ENCODE measurements around the gene SLCO4A1.
"Not testable (repeated sequence)": the region's sequence is repeated elsewhere in the genome, so short reads cannot be mapped to it uniquely, and the experiment has no call there.

SLCO4A1 gene

GRCh38 chr20:62623488-62624324, 18.6 kb upstream of the SLCO4A1 start:
- peak; percentile 83 for DNase-seq

GRCh38 chr20:62624325-62624690, 18.0 kb upstream of the SLCO4A1 start:
- DNase-seq = no peak

GRCh38 chr20:62624719-62625453, 17.4 kb upstream of the SLCO4A1 start:
- DNase-seq = no peak

DNA sequence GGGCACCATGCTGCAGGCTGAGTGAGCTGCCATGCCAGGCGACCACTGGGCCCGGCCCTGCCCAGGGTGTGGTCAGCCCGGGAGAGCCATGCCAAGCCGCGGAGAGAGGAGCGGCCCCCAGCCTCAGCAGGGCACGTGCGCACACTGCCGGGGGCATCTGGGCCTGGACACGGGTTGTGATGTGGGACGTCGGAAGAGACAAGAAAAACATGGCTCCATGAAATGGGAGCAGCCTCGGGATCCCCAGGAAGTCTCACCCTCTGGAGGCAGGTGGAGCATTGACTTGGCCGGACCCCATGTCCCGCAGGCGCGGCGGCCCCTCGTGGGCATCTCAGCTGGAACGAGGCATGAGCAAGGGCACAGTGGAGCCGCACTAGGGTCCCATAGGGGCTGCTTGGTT, 16.8 kb upstream of the SLCO4A1 start:
- no peak for DNase-seq

DNA sequence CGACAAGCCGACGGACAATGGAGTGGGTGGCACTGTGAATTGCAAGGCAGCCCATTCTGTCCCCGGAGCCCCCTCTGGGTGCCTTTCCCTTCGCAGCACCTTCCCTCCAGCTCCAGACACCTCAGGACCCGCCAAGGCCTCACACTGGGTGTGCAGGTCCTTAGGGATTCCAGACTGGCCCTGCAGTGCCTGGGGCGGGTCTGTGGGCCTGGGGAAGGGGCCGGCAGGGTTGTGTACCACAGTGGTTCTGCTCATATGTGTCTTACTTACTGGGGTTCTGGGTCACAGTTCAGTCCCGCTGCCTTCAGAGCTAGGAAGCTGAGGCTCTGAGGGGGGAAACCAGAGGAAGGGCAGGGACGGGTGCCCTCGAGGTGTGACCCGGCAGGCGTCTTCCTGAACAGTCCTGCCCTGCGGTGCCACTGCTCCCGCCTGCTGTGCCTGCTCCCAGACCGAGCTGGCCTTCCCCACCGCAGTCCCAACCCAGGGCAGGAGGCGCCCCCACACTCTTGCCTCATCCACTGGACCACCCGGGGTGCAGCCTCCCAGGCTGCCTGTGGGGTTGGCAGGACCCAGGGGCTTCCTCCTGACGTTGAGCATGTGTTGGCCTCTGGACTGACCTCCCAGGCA, 16.3 kb upstream of the SLCO4A1 start:
- DNase-seq = no peak

- not testable (repeated sequence) for DNase-seq
Measured at GRCh38 chr20:62627425-62627824, 14.9 kb upstream of the SLCO4A1 start.

GRCh38 chr20:62627901-62628612, 14.2 kb upstream of the SLCO4A1 start:
- DNase-seq = no peak

DNA sequence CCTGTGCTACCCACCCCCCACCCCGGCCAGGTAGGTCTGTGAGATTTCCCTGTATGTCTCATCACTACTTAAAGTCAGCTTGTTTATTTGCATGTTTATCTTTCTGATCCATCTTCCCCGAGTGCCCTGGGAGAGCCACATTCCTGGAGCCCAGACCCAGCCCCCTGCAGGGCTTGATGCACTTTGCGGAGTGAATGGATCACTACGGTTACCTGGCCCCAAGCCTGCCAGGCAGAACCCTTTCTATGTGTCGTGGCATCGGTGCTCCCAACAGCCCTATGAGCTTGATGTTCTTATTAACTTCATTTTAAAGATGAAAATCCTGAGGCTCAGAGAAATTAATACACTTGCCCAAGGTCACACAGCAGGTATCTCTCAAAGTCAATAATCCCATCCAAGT, 13.6 kb upstream of the SLCO4A1 start:
- no peak for DNase-seq

- no peak for DNase-seq
Measured at GRCh38 chr20:62629864-62630470, 12.3 kb upstream of the SLCO4A1 start.

- DNase-seq = no peak
Measured at GRCh38 chr20:62631336-62632308, 10.7 kb upstream of the SLCO4A1 start.

DNA sequence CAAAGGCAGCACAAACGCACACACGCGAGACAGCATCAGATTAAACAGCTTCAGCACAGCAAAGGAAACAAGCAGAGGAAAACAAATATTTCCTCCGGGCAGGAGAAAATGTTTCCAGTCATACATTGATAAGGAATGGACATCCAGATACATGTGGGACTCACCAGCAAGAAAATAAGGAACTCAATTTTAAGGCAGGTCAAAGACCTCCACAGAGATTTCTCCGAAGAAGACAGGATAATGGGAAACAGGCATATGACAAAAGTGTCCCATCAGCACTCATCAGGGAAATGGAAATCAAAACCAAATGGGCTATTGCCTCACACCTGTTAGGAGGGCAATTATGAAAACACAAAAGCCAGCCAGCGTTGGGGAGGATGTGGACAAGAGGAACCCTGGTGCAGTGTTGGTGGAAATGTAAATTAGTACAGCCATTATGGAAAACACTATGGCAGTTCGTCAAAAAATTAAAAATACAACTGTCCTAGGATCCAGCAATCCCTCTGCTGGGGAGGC, 9.7 kb upstream of the SLCO4A1 start:
- DNase-seq = no peak

DNA sequence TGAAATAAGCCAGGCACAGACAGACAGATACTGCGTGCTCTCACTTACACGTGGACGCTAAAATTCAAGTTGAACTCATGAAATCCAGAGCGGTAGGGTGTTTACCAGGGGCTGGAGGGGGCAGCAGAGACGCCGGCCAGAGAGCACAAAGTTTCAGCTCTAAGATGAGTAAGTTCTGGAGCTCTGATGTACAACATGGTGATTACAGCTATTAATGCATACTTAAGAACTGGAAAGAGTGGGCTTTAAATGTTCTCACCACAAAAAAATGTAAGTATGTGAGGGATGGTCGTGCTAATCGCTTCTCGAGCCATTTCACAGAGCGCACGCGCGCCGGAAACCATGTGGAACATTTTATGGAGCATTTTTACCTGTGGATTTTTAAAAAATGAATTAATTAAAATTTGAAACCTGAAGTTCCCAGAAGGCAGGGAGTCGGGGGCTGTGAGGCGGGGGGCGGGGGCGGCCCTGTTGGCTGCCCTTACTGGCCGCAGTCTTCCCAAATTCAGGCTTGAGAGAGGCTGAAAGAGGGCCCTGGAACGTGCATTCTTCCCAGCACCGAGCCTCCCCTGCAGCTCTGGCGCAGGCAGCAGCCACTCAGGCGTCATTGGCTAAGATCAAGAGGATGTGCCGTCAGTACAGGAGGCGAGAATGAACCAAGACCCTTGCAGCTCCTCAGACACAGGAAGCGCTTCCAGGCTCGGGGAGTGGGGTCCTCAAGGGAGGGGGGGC, 8.5 kb upstream of the SLCO4A1 start:
- no peak for DNase-seq

GRCh38 chr20:62634330-62634967, 7.9 kb upstream of the SLCO4A1 start:
- DNase-seq = no peak

GRCh38 chr20:62635232-62635631, 7.1 kb upstream of the SLCO4A1 start:
- no peak for DNase-seq

GRCh38 chr20:62635852-62636251, 6.5 kb upstream of the SLCO4A1 start:
- no peak for DNase-seq

DNA sequence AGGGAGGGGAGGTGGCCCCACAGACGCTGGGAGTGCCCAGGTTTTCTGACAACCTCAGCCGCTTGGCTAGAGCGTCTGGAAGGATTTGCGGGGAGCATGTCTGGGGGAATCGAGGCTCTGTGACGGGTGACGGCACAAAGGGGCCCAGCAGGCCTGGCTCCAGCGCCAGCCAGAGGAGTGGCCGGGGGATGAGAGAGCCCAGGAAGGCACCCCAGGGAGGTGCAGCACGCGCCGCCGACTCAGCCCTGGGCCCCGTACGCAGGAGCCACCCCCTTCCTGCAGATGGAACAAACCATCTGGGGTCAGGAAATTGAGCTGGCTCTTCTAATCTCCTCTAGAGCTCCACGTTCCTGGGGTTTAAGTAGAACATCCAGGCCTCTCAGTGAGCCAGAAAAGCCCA, 5.9 kb upstream of the SLCO4A1 start:
- DNase-seq = no peak

DNA sequence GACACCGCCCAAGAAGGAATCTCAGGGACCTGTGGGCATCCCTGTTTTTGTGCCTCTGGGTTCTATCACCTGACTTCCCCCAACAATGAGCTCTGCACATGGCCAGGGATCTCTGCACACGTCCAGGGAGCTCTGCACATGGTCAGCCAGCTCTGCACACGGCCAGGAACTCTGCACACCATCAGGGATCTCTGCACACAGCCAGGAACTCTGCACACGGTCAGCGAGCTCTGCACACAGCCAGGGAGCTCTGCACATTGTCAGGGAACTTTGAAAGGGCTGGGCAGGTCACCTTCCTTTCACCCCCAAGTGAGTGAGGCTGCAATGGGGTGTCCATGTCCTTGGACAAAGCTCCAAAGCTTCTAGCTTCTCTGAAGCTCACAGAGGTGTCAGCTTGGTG, 5.2 kb upstream of the SLCO4A1 start:
- no peak for DNase-seq

DNA sequence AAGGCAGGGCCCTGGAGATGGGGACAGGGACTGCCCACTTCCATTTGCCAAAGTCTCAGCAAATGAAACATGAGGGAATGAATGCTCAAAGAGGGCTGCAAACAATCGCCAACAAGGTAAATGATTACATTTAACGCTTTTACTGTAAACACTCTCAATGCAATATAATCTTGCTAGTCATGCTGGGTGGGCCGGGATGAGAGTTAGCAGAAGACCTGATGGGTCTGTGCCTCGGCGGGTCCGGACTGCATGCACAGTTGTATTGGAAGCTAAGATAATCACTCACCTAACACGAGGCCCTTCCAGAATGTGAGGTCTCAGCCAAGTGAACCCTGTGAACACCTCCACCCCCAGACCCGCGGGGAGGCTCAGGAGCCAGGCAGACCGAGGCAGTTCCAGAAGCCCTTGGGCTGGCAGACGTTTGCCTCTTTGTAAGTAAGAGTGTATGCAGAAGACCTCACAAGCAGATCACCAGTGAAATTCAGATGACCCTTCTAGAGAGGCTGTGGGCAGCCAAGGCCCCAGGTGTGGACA, 4.7 kb upstream of the SLCO4A1 start:
- no peak for DNase-seq

DNA sequence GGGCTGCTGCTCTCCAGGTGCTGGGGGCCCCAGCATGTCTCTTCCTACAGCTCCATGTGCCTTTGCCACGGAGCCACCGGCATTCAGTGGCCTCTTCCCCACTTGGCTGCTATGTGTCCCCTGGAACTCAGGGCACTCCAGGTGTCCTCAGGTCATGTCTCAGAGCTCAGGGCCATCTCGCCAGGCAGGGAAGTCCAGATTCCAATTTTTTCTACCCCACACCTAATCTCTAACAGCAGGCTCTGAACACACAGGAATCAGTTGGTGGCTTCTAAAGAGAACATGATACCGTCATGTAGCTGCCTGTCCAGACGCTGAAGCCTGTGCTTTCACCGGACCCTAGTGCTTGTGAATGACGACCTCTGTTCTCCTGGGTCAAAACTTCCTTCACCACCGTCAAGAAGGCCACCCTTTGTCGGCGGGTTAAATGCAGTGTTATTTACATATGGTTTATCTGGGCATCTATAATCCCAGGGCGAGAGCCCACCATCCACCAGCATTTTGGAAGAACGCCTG, 4.2 kb upstream of the SLCO4A1 start:
- DNase-seq = no peak

Measured in CD4-positive, alpha-beta T cell treated with Interleukin-21 for 1 hour (primary cell).